ENCODE measurements around the gene UQCRH. TPM values are rescaled to one million over a fixed set of nuclear protein-coding genes. Genes with fewer than 3 reads are reported as not detected.
"Not testable (repeated sequence)": the region's sequence is repeated elsewhere in the genome, so short reads cannot be mapped to it uniquely, and the experiment has no call there.

The UQCRH gene
- total RNA-seq, 1 donor from 2014 or later, result 317 TPM

DNA sequence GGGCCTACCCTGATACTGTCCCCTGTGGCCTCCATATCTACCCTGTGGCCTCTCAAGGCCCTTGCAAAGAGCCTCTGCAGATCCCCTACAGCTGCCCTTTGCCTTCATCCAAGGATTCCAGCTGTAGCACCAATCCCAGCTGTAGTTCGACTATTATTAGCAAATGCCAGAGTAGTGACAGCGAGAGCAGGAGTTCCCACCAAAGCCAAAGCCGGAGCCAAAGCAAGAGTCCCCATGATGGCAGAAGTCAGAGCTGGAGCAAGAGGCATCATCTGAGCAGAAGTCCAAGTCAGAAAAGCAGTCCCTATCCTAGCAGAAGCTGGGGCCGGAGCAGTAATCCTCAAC is 39.8 kb downstream of the UQCRH start:
- TF ChIP-seq, protein P1, sequence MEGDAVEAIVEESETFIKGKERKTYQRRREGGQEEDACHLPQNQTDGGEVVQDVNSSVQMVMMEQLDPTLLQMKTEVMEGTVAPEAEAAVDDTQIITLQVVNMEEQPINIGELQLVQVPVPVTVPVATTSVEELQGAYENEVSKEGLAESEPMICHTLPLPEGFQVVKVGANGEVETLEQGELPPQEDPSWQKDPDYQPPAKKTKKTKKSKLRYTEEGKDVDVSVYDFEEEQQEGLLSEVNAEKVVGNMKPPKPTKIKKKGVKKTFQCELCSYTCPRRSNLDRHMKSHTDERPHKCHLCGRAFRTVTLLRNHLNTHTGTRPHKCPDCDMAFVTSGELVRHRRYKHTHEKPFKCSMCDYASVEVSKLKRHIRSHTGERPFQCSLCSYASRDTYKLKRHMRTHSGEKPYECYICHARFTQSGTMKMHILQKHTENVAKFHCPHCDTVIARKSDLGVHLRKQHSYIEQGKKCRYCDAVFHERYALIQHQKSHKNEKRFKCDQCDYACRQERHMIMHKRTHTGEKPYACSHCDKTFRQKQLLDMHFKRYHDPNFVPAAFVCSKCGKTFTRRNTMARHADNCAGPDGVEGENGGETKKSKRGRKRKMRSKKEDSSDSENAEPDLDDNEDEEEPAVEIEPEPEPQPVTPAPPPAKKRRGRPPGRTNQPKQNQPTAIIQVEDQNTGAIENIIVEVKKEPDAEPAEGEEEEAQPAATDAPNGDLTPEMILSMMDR (IDR thresholded peaks at IDR 0.05; ENCODE audit: unreplicated experiment), result no peak

DNA sequence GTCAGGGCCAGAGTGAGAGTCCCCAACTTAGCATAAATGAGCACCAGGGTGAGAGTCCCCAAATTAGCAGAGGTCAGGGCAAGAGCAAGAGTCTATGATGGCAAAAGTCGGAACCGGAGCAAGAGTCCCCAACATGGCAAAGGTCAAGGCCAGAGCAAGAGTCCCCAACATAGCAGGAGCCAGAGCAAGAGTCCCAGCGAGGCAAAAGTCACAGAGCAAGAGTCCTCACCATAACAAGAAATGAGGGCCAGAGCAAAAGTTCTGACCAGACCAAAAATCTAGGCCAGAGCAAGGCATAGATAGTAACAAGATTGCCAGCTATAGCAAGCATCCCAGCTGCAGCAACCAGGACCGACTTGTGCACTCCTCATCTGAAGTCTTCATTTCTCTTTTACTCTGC is 40.2 kb downstream of the UQCRH start:
- Mint-ChIP-seq H3K4me1 (ENCODE audit: unreplicated experiment) (peaks cover 30% of the 10 kb centered on the region), H3K27ac (ENCODE audit: unreplicated experiment) (no peak overlapping the region), H3K36me3 (ENCODE audit: low read depth, unreplicated experiment) (peaks cover 52% of the 10 kb centered on the region), H3K9me3 (ENCODE audit: unreplicated experiment) (no peaks in the 10 kb centered on the region), H3K27me3 (ENCODE audit: unreplicated experiment) (peaks cover 19% of the 10 kb centered on the region), H3K4me3 (ENCODE audit: unreplicated experiment) (peak overlapping the region; percentile 68)
- TF ChIP-seq, protein P1 (IDR thresholded peaks at IDR 0.05; ENCODE audit: unreplicated experiment), result no peak
- DNase-seq (ENCODE audit: low spot score), result no peak

More for the DNA sequence above, 39.8 kb downstream of the UQCRH start:
- H3K27ac Mint-ChIP-seq (ENCODE audit: unreplicated experiment), result no peak overlapping the region
- H3K9me3 Mint-ChIP-seq (ENCODE audit: unreplicated experiment), result no peaks in the 10 kb centered on the region
- no peak for DNase-seq (ENCODE audit: low spot score)
- H3K36me3 Mint-ChIP-seq (ENCODE audit: low read depth, unreplicated experiment), result peaks cover 51% of the 10 kb centered on the region
- H3K4me1 Mint-ChIP-seq (ENCODE audit: unreplicated experiment), result peaks cover 30% of the 10 kb centered on the region
- H3K4me3 Mint-ChIP-seq (ENCODE audit: unreplicated experiment), result peak overlapping the region; percentile 68
- H3K27me3 Mint-ChIP-seq (ENCODE audit: unreplicated experiment), result peaks cover 19% of the 10 kb centered on the region

DNA sequence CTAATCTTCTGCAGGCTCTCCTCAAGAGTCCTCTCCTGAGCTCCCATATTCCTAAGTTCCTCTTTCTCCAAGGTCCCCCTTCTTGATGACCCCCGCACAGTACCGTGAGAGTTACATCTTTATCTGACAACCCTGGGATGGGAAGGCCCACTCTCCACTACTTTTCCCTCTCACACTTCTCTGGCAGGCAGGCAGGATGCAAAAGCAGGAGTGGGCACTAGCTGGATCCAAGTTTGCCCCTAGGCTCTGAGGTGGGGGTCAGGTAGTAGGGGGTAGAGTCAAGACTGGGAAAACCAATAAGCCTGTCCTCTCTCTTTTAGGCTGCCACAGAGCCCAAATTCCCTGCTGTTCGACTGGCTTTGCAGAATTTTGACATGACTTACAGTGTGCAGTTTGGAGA is 41.0 kb downstream of the UQCRH start:
- Mint-ChIP-seq H3K4me3 (ENCODE audit: unreplicated experiment) (peak overlapping the region; percentile 67), H3K27ac (ENCODE audit: unreplicated experiment) (no peak overlapping the region), H3K9me3 (ENCODE audit: unreplicated experiment) (no peaks in the 10 kb centered on the region), H3K27me3 (ENCODE audit: unreplicated experiment) (peaks cover 19% of the 10 kb centered on the region), H3K36me3 (ENCODE audit: low read depth, unreplicated experiment) (peaks cover 54% of the 10 kb centered on the region), H3K4me1 (ENCODE audit: unreplicated experiment) (peaks cover 29% of the 10 kb centered on the region)
- TF ChIP-seq, protein P1 (IDR thresholded peaks at IDR 0.05; ENCODE audit: unreplicated experiment), result no peak
- DNase-seq (ENCODE audit: low spot score), result no peak

GRCh38 chr1:46345281-46345680 is 41.8 kb downstream of the UQCRH start:
- Mint-ChIP-seq H3K4me3 (ENCODE audit: unreplicated experiment) (no peak overlapping the region), H3K27me3 (ENCODE audit: unreplicated experiment) (peaks cover 17% of the 10 kb centered on the region), H3K4me1 (ENCODE audit: unreplicated experiment) (peaks cover 26% of the 10 kb centered on the region), H3K9me3 (ENCODE audit: unreplicated experiment) (no peaks in the 10 kb centered on the region), H3K27ac (ENCODE audit: unreplicated experiment) (no peak overlapping the region), H3K36me3 (ENCODE audit: low read depth, unreplicated experiment) (peaks cover 57% of the 10 kb centered on the region)
- no peak for DNase-seq (ENCODE audit: low spot score)
- TF ChIP-seq, protein P1 (IDR thresholded peaks at IDR 0.05; ENCODE audit: unreplicated experiment), result no peak

DNA sequence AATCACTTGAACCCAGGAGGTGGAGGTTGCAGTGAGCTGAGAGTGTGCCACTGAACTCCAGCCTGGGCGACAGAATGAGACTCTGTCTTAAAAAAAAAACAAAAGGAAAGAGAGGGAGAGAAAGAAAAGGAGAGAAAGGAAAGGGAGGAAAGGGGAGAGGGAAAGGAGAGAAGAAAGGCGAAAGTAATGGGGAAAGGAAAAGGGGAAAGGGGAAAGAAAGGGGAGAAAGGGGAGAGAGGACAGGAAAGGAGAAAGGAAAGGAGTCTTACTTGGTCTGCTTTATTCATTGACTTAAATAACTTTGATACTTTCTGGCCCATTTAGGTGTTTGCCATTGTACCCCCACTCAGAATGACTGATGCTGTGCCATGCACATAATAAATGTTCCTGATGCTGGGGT is 48.9 kb downstream of the UQCRH start:
- H3K27me3 Mint-ChIP-seq (ENCODE audit: unreplicated experiment), result no peaks in the 10 kb centered on the region
- peaks cover 33% of the 10 kb centered on the region for H3K36me3 Mint-ChIP-seq (ENCODE audit: low read depth, unreplicated experiment)
- no peak overlapping the region for H3K4me3 Mint-ChIP-seq (ENCODE audit: unreplicated experiment)
- H3K27ac Mint-ChIP-seq (ENCODE audit: unreplicated experiment), result no peak overlapping the region
- no peak for DNase-seq (ENCODE audit: low spot score)
- TF ChIP-seq, protein P1 (IDR thresholded peaks at IDR 0.05; ENCODE audit: unreplicated experiment), result no peak
- no peaks in the 10 kb centered on the region for H3K9me3 Mint-ChIP-seq (ENCODE audit: unreplicated experiment)
- H3K4me1 Mint-ChIP-seq (ENCODE audit: unreplicated experiment), result no peaks in the 10 kb centered on the region

- not testable (repeated sequence) for H3K4me3 Mint-ChIP-seq (ENCODE audit: unreplicated experiment); H3K27me3 Mint-ChIP-seq (ENCODE audit: unreplicated experiment); DNase-seq (ENCODE audit: low spot score); H3K27ac Mint-ChIP-seq (ENCODE audit: unreplicated experiment); H3K9me3 Mint-ChIP-seq (ENCODE audit: unreplicated experiment); H3K4me1 Mint-ChIP-seq (ENCODE audit: unreplicated experiment)
- H3K36me3 Mint-ChIP-seq (ENCODE audit: low read depth, unreplicated experiment), result peaks cover 28% of the 10 kb centered on the region
Observed at GRCh38 chr1:46355920-46356319, 52.4 kb downstream of the UQCRH start.
